Testis (tissue), 3 donors: ENCODE data around the gene ING5. TPM values are rescaled to one million over a fixed set of nuclear protein-coding genes. Genes with fewer than 3 reads are reported as not detected.
"Not testable (repeated sequence)": the region's sequence is repeated elsewhere in the genome, so short reads cannot be mapped to it uniquely, and the experiment has no call there.

Source experiments
- DNase-seq: peaks from one replicate; pipeline ENCODE4 v3.0.0-alpha.2; 2019
- H3K27ac ChIP-seq, 2 donors: fragments of 200-600 bp; sonication (generic); one replicate each; pipeline ENCODE4 v1.5.1; 2019
- H3K27me3 ChIP-seq: fragments of 200-600 bp; sonication (generic); one replicate; pipeline ENCODE4 v1.5.1; 2019
- H3K36me3 ChIP-seq: fragments of 200-600 bp; sonication (generic); one replicate; pipeline ENCODE4 v1.5.1; 2017; ENCODE audit warnings: low read depth; ENCODE audit errors: missing control alignments
- H3K4me1 ChIP-seq: fragments of 200-600 bp; sonication (generic); one replicate; pipeline ENCODE4 v1.5.1; 2019
- H3K4me3 ChIP-seq, 2 donors: fragments of 200-600 bp; sonication (generic); one replicate each; pipeline ENCODE4 v1.5.1; 2017 to 2019
- H3K9me3 ChIP-seq: fragments of 200-600 bp; sonication (generic); one replicate; pipeline ENCODE4 v1.5.1; 2017
- POLR2A ChIP-seq: fragments of 450-650 bp; IDR thresholded peaks from one replicate; pipeline ENCODE4 v1.6.1; 2017; ENCODE audit warnings: antibody characterized with exemption, mild to moderate bottlenecking, moderate library complexity
- WGBS, 2 donors: methylation state at CpG; one replicate each; pipeline ENCODE4 v1.1.5; 2018; 5-methylcytosine and 5-hydroxymethylcytosine counted together
- intact Hi-C: fragments of 100-400 bp; cut with DNase I; formaldehyde crosslinking; loops from one replicate; pipeline ENCODE4 v1.15.1; 2023; ENCODE audit warnings: low total_unique reads
- polyA plus RNA-seq: library from polyadenylated mRNA; stranded (reverse); fragments of 350-450 nt; fragmentation: Illumina TruSeq; extraction: RNeasy Lipid Tissue Mini Kit (QIAGEN cat#74804); gene quantifications from one replicate; pipeline ENCODE4 v1.2.3, GENCODE V29; 2014; ENCODE audit warnings: low read depth, low replicate concordance; ENCODE audit not compliant: insufficient read depth
- total RNA-seq, 2 donors: library from RNA; depleted of rRNA; stranded (reverse); fragments of >200 nt; gene quantifications; one replicate each; pipeline ENCODE4 v1.2.3, GENCODE V29; 2016
- TF ChIP-seq, protein P1 (sequence below), 3 experiments: fragments of 450-650 bp in 2 of 3; fragments of 200-600 bp in 1 of 3; sonication (generic) in 1 of 3; IDR thresholded peaks; one replicate each; pipeline ENCODE4 v1.5.1; 2016 to 2019; ENCODE audit warnings: antibody characterized with exemption in 3 of 3, mild to moderate bottlenecking in 2 of 3, moderate library complexity in 1 of 3

Gene ING5
- total and polyA plus RNA-seq, 3 donors from 2014 or later = 21.5 to 56.9 (median 44.5) TPM

DNA sequence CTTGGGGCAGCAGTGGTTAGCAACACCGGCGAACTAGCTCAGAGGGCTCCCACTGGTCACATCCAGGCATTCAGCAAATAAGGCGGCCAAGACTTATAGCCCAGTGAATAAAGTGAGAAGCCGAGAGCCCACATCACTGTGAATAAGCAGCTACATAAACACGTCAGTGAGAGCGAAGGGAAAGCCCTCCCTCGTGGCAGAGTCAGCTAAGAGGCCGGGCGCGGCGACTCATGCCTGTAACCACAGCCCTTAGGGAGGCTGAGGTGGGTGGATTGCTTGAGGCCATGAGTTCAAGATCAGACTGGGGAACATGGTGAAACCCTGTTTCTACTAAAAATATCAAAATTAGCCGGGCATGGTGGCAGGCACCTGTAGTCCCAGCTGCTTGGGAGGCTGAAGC is 37.8 kb downstream of the ING5 start:
- H3K27ac ChIP-seq = no peak overlapping the region
- H3K4me1 ChIP-seq = peaks cover 5% of the 10 kb centered on the region
- TF ChIP-seq, protein P1, sequence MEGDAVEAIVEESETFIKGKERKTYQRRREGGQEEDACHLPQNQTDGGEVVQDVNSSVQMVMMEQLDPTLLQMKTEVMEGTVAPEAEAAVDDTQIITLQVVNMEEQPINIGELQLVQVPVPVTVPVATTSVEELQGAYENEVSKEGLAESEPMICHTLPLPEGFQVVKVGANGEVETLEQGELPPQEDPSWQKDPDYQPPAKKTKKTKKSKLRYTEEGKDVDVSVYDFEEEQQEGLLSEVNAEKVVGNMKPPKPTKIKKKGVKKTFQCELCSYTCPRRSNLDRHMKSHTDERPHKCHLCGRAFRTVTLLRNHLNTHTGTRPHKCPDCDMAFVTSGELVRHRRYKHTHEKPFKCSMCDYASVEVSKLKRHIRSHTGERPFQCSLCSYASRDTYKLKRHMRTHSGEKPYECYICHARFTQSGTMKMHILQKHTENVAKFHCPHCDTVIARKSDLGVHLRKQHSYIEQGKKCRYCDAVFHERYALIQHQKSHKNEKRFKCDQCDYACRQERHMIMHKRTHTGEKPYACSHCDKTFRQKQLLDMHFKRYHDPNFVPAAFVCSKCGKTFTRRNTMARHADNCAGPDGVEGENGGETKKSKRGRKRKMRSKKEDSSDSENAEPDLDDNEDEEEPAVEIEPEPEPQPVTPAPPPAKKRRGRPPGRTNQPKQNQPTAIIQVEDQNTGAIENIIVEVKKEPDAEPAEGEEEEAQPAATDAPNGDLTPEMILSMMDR (IDR thresholded peaks at IDR 0.05) = no peak
- no peak for TF ChIP-seq POLR2A
- 90 to 92% methylated on average over 12 of the region's 12 CpGs for WGBS, 2 donors
- intact Hi-C loops = no loop called here
- no peaks in the 10 kb centered on the region for H3K27me3 ChIP-seq
- no peaks in the 10 kb centered on the region for H3K36me3 ChIP-seq
- no peak overlapping the region for H3K4me3 ChIP-seq
- H3K9me3 ChIP-seq = no peaks in the 10 kb centered on the region
- DNase-seq = no peak

DNA sequence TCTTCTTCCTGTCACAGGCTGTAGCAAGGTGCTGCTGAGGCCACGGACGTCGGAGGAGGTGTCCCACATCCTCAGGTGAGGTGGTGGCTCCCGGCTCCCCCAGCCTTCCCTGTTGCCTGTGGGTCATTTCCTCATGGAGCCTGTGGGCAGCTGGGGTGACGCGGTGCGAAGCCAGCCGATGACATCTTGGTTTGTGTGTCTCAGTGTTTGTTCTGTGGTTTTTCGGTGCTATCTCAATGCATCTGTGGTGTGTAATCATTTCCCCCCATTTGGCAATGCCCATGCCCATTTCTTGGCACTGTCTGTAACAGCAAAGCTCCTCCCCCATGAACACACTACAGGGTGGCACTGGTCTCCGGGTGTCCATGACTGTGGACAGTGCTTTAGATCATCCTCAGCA is 39.2 kb downstream of the ING5 start:
- DNase-seq = no peak
- intact Hi-C loops = no loop called here
- no peaks in the 10 kb centered on the region for H3K9me3 ChIP-seq
- H3K4me1 ChIP-seq = peaks cover under 1% of the 10 kb centered on the region
- H3K4me3 ChIP-seq = no peak overlapping the region
- no peaks in the 10 kb centered on the region for H3K27me3 ChIP-seq
- H3K27ac ChIP-seq = no peak overlapping the region
- no peaks in the 10 kb centered on the region for H3K36me3 ChIP-seq
- TF ChIP-seq, protein P1 (IDR thresholded peaks at IDR 0.05) = no peak
- TF ChIP-seq POLR2A = no peak
- WGBS, 2 donors = 79 to 92% methylated on average over 10 of the region's 10 CpGs

DNA sequence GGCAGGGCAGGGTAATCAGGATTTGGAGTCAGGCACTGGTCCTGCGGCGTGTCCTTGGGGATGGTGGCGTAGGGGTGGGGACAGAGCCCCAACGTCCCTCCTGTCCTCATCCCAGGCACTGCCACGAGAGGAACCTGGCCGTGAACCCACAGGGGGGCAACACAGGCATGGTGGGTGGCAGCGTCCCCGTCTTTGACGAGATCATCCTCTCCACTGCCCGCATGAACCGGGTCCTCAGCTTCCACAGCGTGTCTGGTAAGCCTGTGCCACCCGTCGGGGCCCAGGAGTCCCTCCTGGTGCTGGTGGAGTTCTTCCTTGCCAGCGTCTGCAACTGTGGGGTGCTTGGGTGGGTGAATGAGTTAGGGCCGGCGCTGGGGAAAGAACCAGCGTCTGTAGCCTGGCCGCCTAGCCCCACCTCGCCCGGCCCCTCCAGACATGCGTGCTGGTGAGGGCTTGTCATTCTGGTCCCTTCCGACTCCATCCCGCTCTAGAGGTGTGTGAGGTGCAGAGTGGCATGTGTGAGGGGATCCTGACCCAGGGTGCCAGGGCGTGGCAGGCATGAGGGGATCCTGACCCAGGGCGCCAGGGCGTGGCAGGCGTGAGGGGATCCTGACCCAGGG is 40.6 kb downstream of the ING5 start:
- Histone ChIP-seq H3K4me3 (no peak overlapping the region), H3K9me3 (no peaks in the 10 kb centered on the region), H3K4me1 (no peaks in the 10 kb centered on the region), H3K27ac (no peak overlapping the region), H3K27me3 (no peaks in the 10 kb centered on the region), H3K36me3 (no peaks in the 10 kb centered on the region)
- TF ChIP-seq POLR2A = no peak
- TF ChIP-seq, protein P1 (IDR thresholded peaks at IDR 0.05) = no peak
- intact Hi-C loops = no loop called here
- WGBS, 2 donors = 91 to 100% methylated on average over 2 to 28 of the region's 28 CpGs
- DNase-seq = no peak

DNA sequence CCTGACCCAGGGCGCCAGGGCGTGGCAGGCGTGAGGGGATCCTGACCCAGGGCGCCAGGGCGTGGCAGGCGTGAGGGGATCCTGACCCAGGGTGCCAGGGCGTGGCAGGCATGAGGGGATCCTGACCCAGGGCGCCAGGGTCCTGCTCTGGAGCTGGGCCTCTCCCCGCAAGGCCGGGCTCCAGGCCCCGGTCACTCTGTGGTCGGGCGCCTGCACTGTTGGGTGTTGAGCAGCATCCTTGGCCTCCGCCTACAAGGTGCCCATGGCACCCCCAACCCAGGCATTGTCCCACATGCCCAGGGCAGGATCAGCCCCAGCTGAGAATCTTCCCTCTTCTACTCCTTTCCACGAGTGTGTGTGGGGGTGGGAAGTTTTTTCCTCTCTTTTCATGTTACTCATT is 41.2 kb downstream of the ING5 start:
- H3K36me3 ChIP-seq, DNase-seq, H3K27me3 ChIP-seq, H3K4me1 ChIP-seq, H3K27ac ChIP-seq, H3K9me3 ChIP-seq, H3K4me3 ChIP-seq, intact Hi-C loops: not testable (repeated sequence)
- WGBS, 2 donors = 96 to 97% methylated on average over 7 to 9 of the region's 15 CpGs

DNA sequence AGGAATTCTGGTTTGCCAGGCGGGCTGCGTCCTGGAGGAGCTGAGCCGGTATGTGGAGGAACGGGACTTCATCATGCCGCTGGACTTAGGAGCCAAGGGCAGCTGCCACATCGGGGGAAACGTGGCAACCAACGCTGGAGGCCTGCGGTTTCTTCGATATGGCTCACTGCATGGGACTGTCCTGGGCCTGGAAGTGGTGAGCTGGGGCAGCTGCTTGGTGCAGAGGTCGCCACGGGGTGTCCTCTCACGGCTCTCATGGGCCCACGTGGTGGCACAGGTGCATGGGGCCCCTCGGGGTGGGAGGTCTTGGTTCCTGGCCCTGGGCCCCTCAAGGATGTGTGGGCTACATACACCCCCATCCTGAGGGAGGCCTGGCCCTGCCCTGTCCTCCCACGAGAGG is 41.8 kb downstream of the ING5 start:
- Histone ChIP-seq H3K27ac (no peak overlapping the region), H3K4me3 (no peak overlapping the region), H3K36me3 (no peaks in the 10 kb centered on the region), H3K9me3 (no peaks in the 10 kb centered on the region), H3K4me1 (no peaks in the 10 kb centered on the region), H3K27me3 (no peaks in the 10 kb centered on the region)
- no peak for TF ChIP-seq POLR2A
- TF ChIP-seq, protein P1 (IDR thresholded peaks at IDR 0.05) = no peak
- intact Hi-C loops = no loop called here
- no peak for DNase-seq
- WGBS, 2 donors = 89 to 92% methylated on average over 12 to 16 of the region's 16 CpGs
